RWPE2 (cell line): ENCODE results near the gene BLOC1S2.

Experiments
- ATAC-seq: fragments of 200-7000 bp; cut with Tn5 transposase; 3 replicates; pipeline ENCODE4 v1.9.1; 2021; ENCODE audit warnings: low read depth
- DNase-seq: peaks from one replicate; pipeline ENCODE4 v3.0.0-alpha.2; 2020; ENCODE audit warnings: low spot score
- H3K27ac ChIP-seq: fragments of 450-650 bp; 2 replicates; pipeline ENCODE4 v1.5.1; 2017; ENCODE audit warnings: mild to moderate bottlenecking; ENCODE audit not compliant: poor library complexity, severe bottlenecking
- H3K27me3 ChIP-seq: fragments of 250-450 bp; sonication (Bioruptor Pico); 2 replicates; pipeline ENCODE4 v1.5.1; 2021; ENCODE audit warnings: mild to moderate bottlenecking, moderate library complexity; ENCODE audit not compliant: insufficient read depth, poor library complexity, severe bottlenecking
- H3K36me3 ChIP-seq: fragments of 250-450 bp; sonication (Bioruptor Pico); 2 replicates; pipeline ENCODE4 v1.5.1; 2020; ENCODE audit warnings: low read depth, mild to moderate bottlenecking, moderate library complexity
- H3K4me1 ChIP-seq: fragments of 250-450 bp; sonication (Bioruptor Pico); 2 replicates; pipeline ENCODE4 v1.5.1; 2021; ENCODE audit warnings: mild to moderate bottlenecking, moderate library complexity; ENCODE audit not compliant: insufficient read depth, poor library complexity, severe bottlenecking
- H3K4me3 ChIP-seq: fragments of 250-450 bp; sonication (Bioruptor Pico); 2 replicates; pipeline ENCODE4 v1.5.1; 2021; ENCODE audit warnings: mild to moderate bottlenecking, moderate library complexity; ENCODE audit not compliant: severe bottlenecking
- H3K9me3 ChIP-seq: fragments of 250-450 bp; sonication (Bioruptor Pico); 2 replicates; pipeline ENCODE4 v1.5.1; 2021; ENCODE audit warnings: mild to moderate bottlenecking, moderate library complexity; ENCODE audit not compliant: severe bottlenecking
- CTCF ChIP-seq: fragments of 450-650 bp; IDR thresholded peaks from one replicate; pipeline ENCODE4 v1.5.1; 2017; ENCODE audit warnings: mild to moderate bottlenecking, moderate library complexity; ENCODE audit not compliant: poor library complexity, severe bottlenecking

The BLOC1S2 gene

GRCh38 chr10:100330079-100330478, 43.6 kb upstream of the BLOC1S2 start, which contains the start of gene PKD2L1:
PKD2L1 (minus strand) TSS chr10:100330228; CDS start chr10:100330103, 125 bp downstream.
- Histone ChIP-seq H3K27ac (no peak within 1 kb of the TSS), H3K27me3 (peaks cover 46% of the 10 kb centered on the region), H3K4me1 (no peaks in the 10 kb centered on the region), H3K36me3 (no peaks in the 10 kb centered on the region), H3K9me3 (no peaks in the 10 kb centered on the region), H3K4me3 (no peak within 1 kb of the TSS)
- DNase-seq (no peak), ATAC-seq (no peak)
- TF ChIP-seq CTCF = no peak

GRCh38 chr10:100328198-100328597, 41.7 kb upstream of the BLOC1S2 start:
- Histone ChIP-seq H3K4me1 (no peaks in the 10 kb centered on the region), H3K9me3 (no peaks in the 10 kb centered on the region), H3K36me3 (no peaks in the 10 kb centered on the region), H3K27me3 (peaks cover 39% of the 10 kb centered on the region), H3K4me3 (no peak overlapping the region), H3K27ac (no peak overlapping the region)
- TF ChIP-seq CTCF = no peak
- DNase-seq (no peak), ATAC-seq (no peak)

GRCh38 chr10:100327718-100328009, 41.2 kb upstream of the BLOC1S2 start:
- H3K4me3 ChIP-seq = no peak overlapping the region
- no peak overlapping the region for H3K27ac ChIP-seq
- TF ChIP-seq CTCF = no peak

GRCh38 chr10:100327007-100327717, 40.7 kb upstream of the BLOC1S2 start:
- Histone ChIP-seq H3K4me3 (no peak overlapping the region), H3K4me1 (no peaks in the 10 kb centered on the region), H3K27me3 (peaks cover 36% of the 10 kb centered on the region), H3K27ac (no peak overlapping the region), H3K36me3 (no peaks in the 10 kb centered on the region), H3K9me3 (no peaks in the 10 kb centered on the region)
- TF ChIP-seq CTCF = no peak
- ATAC-seq = no peak
- DNase-seq = no peak

More at GRCh38 chr10:100327718-100328009, 41.2 kb upstream of the BLOC1S2 start:
- H3K36me3 ChIP-seq = no peaks in the 10 kb centered on the region
- no peaks in the 10 kb centered on the region for H3K9me3 ChIP-seq
- peaks cover 36% of the 10 kb centered on the region for H3K27me3 ChIP-seq
- H3K4me1 ChIP-seq = no peaks in the 10 kb centered on the region
- DNase-seq = no peak
- no peak for ATAC-seq

- Histone ChIP-seq H3K9me3 (no peaks in the 10 kb centered on the region), H3K36me3 (no peaks in the 10 kb centered on the region), H3K4me1 (no peaks in the 10 kb centered on the region), H3K27ac (no peak overlapping the region), H3K4me3 (no peak overlapping the region), H3K27me3 (peaks cover 20% of the 10 kb centered on the region)
- DNase-seq = no peak
- no peak for ATAC-seq
- no peak for TF ChIP-seq CTCF
Observed at GRCh38 chr10:100325158-100325557, 38.7 kb upstream of the BLOC1S2 start.
